A673 (cell line): ENCODE measurements around the gene PCDHGA9. TPM values are rescaled to one million over a fixed set of nuclear protein-coding genes. Genes with fewer than 3 reads are reported as not detected.
"Not testable (repeated sequence)": the region's sequence is repeated elsewhere in the genome, so short reads cannot be mapped to it uniquely, and the experiment has no call there.

Source experiments
- BruUV-seq: library from RNA; stranded (reverse); fragments of 400-500 nt; replicated peaks from 2 replicates; lab custom pipeline; 2021; lab: Mats Ljungman, UMichigan
- CTCF ChIA-PET: fragments of 300-600 bp; sonication (Branson Sonifier 250); formaldehyde crosslinking; loops from one replicate; lab custom pipeline; 2022; ENCODE audit warnings: antibody characterized with exemption; lab: Charles Lee
- POLR2A ChIA-PET: fragments of 300-600 bp; sonication (Branson Sonifier 250); formaldehyde crosslinking; loops from one replicate; lab custom pipeline; 2022; ENCODE audit warnings: antibody characterized with exemption; ENCODE audit not compliant: low non-redundant PET; lab: Charles Lee
- DNase-seq: peaks from one replicate; pipeline ENCODE4 v3.0.0-alpha.2; 2015; ENCODE audit warnings: low spot score
- H3K27ac ChIP-seq: fragments of 200-600 bp; sonication (generic); 2 replicates; pipeline ENCODE4 v1.5.1; 2016; ENCODE audit warnings: mixed run types, low read depth, mild to moderate bottlenecking, mixed read lengths, antibody characterized with exemption, low read length; ENCODE audit not compliant: poor library complexity, severe bottlenecking
- H3K27me3 ChIP-seq: fragments of 200-600 bp; sonication (generic); replicated peaks from 2 replicates; pipeline ENCODE4 v1.6.1; 2017; ENCODE audit warnings: mixed run types, low read depth, mild to moderate bottlenecking, mixed read lengths, antibody characterized with exemption, low read length; ENCODE audit not compliant: insufficient read depth, poor library complexity
- H3K36me3 ChIP-seq: fragments of 200-600 bp; sonication (generic); 2 replicates; pipeline ENCODE4 v1.6.1; 2016; ENCODE audit warnings: mixed run types, mild to moderate bottlenecking, mixed read lengths, antibody characterized with exemption, low read length; ENCODE audit not compliant: insufficient read depth, poor library complexity, severe bottlenecking
- H3K4me1 ChIP-seq: fragments of 200-600 bp; sonication (generic); 2 replicates; pipeline ENCODE4 v1.6.1; 2017; ENCODE audit warnings: mixed run types, mild to moderate bottlenecking, mixed read lengths, antibody characterized with exemption, low read length; ENCODE audit not compliant: insufficient read depth, poor library complexity, severe bottlenecking
- H3K4me3 ChIP-seq: fragments of 200-600 bp; sonication (generic); 2 replicates; pipeline ENCODE4 v1.5.1; 2016; ENCODE audit warnings: low read depth, mixed run types, mild to moderate bottlenecking, mixed read lengths, low read length; ENCODE audit not compliant: poor library complexity, severe bottlenecking
- H3K9me3 ChIP-seq: fragments of 200-600 bp; sonication (generic); 2 replicates; pipeline ENCODE4 v1.6.1; 2016; ENCODE audit warnings: mixed run types, low read depth, mild to moderate bottlenecking, mixed read lengths, antibody characterized with exemption, low read length; ENCODE audit not compliant: poor library complexity, severe bottlenecking
- CTCF ChIP-seq: fragments of 300-800, 200-600 bp; sonication (generic); conservative IDR thresholded peaks from 2 replicates; pipeline ENCODE4 v1.5.1; 2017; ENCODE audit warnings: low read depth, mild to moderate bottlenecking, antibody characterized with exemption, low read length, moderate library complexity, mixed read lengths
- EZH2 ChIP-seq: fragments of 200-600 bp; sonication (generic); IDR thresholded peaks from 2 replicates; pipeline ENCODE4 v1.6.1; 2017; ENCODE audit warnings: borderline replicate concordance, low read depth, mild to moderate bottlenecking, mixed read lengths, antibody characterized with exemption, low read length; ENCODE audit not compliant: poor library complexity, severe bottlenecking
- intact Hi-C: fragments of 100-400 bp; cut with micrococcal nuclease; formaldehyde crosslinking; loops from one replicate; pipeline ENCODE4 v1.10.0; 2022; ENCODE audit not compliant: unreplicated experiment
- total RNA-seq: library from RNA; stranded (reverse); gene quantifications from 2 replicates; pipeline ENCODE4 v1.2.3, GENCODE V29; 2021

PCDHGA9 gene
- total RNA-seq, 1 experiment from 2014 or later, result 5.0 TPM

GRCh38 chr5:141431286-141431685, 28.7 kb downstream of the PCDHGA9 start:
- H3K4me1 ChIP-seq, result no peaks in the 10 kb centered on the region
- H3K27ac ChIP-seq, result no peak overlapping the region
- TF ChIP-seq CTCF, result no peak
- no peak for TF ChIP-seq EZH2
- peaks cover 57% of the 10 kb centered on the region for H3K36me3 ChIP-seq
- POLR2A ChIA-PET, result no interaction called here
- peaks cover 65% of the 10 kb centered on the region for H3K9me3 ChIP-seq
- DNase-seq, result no peak
- intact Hi-C loops, result no loop called here
- H3K4me3 ChIP-seq, result no peak overlapping the region
- CTCF ChIA-PET, result no interaction called here
- no peaks in the 10 kb centered on the region for H3K27me3 ChIP-seq
- BruUV-seq, result no TSS peak

GRCh38 chr5:141432308-141432707, 29.7 kb downstream of the PCDHGA9 start:
- H3K27ac ChIP-seq, intact Hi-C loops, DNase-seq, CTCF ChIA-PET, BruUV-seq, POLR2A ChIA-PET, H3K27me3 ChIP-seq, H3K4me3 ChIP-seq, H3K4me1 ChIP-seq: not testable (repeated sequence)
- Histone ChIP-seq H3K9me3 (peaks cover 57% of the 10 kb centered on the region), H3K36me3 (peaks cover 46% of the 10 kb centered on the region)

- CTCF ChIA-PET, intact Hi-C loops, DNase-seq, H3K4me3 ChIP-seq, POLR2A ChIA-PET, H3K27ac ChIP-seq, H3K4me1 ChIP-seq, BruUV-seq, H3K27me3 ChIP-seq: not testable (repeated sequence)
- peaks cover 42% of the 10 kb centered on the region for H3K36me3 ChIP-seq
- H3K9me3 ChIP-seq, result peaks cover 53% of the 10 kb centered on the region
Observed at GRCh38 chr5:141432726-141433125, 30.1 kb downstream of the PCDHGA9 start.

- CTCF ChIA-PET, result no interaction called here
- intact Hi-C loops, result no loop called here
Observed at GRCh38 chr5:141434006-141434405, 31.4 kb downstream of the PCDHGA9 start.

More at GRCh38 chr5:141434006-141434405, 31.4 kb downstream of the PCDHGA9 start:
- TF ChIP-seq CTCF (no peak), EZH2 (no peak)
- no peaks in the 10 kb centered on the region for H3K4me1 ChIP-seq
- H3K36me3 ChIP-seq, result peaks cover 33% of the 10 kb centered on the region
- DNase-seq, result no peak
- no peak overlapping the region for H3K27ac ChIP-seq
- no TSS peak for BruUV-seq
- POLR2A ChIA-PET, result no interaction called here
- no peaks in the 10 kb centered on the region for H3K27me3 ChIP-seq
- H3K9me3 ChIP-seq, result peaks cover 43% of the 10 kb centered on the region
- no peak overlapping the region for H3K4me3 ChIP-seq
